Posterior vena cava (tissue), 2 donors: Measurements from ENCODE around the gene PLXDC2. TPM values are rescaled to one million over a fixed set of nuclear protein-coding genes. Genes with fewer than 3 reads are reported as not detected.

Source experiments
- DNase-seq: peaks from one replicate; pipeline ENCODE4 v3.0.0-alpha.2; 2020; ENCODE audit warnings: low spot score
- intact Hi-C, 2 donors: fragments of 100-400 bp; cut with DNase I; formaldehyde crosslinking; loops; one replicate each; pipeline versions ENCODE4 v1.14.1 to v1.14.2; 2022 to 2023
- total RNA-seq, 2 donors: library from RNA; stranded (reverse); fragmentation: NEBNext Ultra II Directional; extraction: Animal tissue kit (Norgen Biotek cat#: 25700); gene quantifications; one replicate each; pipeline ENCODE4 v1.2.1, GENCODE V29; 2021
- donor health status: DM: yes; HTN: yes; CAD: no.
- donor health status: DM: yes; HTN: yes; CAD: no.

Gene PLXDC2
- total RNA-seq, 2 donors from 2014 or later = 79.3 to 101 TPM

DNA sequence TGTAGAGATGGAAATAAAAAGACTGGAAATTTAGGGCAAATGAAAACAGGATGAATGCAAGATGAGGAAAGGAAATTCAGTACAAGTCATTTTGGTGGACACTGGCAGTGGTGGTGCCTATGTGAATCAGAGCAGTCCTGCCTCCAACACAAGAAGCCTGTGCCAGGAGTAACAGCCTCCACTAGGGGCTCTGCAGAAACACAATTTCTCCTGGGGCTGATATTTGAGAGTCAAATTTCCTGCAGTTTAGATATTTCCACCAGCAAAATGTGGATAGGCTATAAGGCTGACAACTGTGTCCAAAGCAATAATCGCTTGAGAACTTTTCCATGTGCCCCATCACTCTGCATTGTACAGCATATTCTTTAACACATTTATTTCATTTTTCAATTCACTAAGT is 4.7 kb upstream of the PLXDC2 start:
- intact Hi-C loops = loop anchor here in 1 of 2 donors (10.0 kb wide), 1 partner anchor 963 kb away; no protein-coding TSS in a partner anchor
- DNase-seq = no peak

- intact Hi-C loops = loop anchor here in 1 of 2 donors (10.0 kb wide), 1 partner anchor 962 kb away; no protein-coding TSS in a partner anchor
- DNase-seq = no peak
Measured at GRCh38 chr10:19812976-19813375, 3.3 kb upstream of the PLXDC2 start.

- intact Hi-C loops = loop anchor here (5.0 to 10.0 kb wide), 2 partner anchors 947 to 960 kb away; no protein-coding TSS in a partner anchor
- peak; percentile 84 for DNase-seq
Measured at GRCh38 chr10:19815036-19815730, 1.0 kb upstream of the PLXDC2 start.

GRCh38 chr10:19815731-19816410 is 361 bp upstream of the PLXDC2 start:
- peak; percentile 95 for DNase-seq
- intact Hi-C loops = loop anchor here (5.0 to 10.0 kb wide), 2 partner anchors 946 to 959 kb away; no protein-coding TSS in a partner anchor

DNA sequence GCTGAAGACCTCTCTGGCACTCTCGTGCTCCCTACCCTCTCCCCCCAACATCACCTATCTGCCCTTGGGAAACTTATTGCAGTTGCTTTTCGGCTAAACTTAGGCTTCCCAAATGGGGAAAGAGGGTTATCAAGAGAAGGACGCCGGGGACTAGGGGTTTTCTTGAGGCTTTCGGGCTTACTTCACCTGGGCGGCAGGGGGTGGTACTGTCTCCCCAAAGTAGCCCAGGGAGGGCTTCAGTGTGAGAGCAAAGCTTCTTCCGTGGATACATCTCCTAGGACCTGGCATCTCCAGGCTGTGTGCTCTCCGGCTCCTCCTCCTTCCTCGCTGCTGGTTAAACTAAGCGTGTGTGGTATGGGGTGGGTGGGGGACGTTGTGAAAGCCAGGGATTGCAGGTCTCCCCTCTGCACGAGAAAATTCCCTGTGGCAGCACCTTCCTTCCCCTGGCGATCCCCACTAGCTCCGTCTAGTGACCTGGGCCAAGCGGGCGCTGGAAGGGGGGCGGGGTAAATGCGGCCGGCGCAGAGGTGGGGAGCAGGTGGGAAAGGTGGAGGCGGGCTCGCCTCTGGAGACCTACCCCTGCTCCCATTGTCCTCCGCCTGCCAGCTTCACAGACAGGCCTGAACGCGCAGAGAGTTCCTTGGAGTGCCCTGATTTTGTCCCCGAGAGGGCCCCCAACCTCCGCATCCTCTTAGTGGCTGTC is 1.1 kb downstream of the PLXDC2 start:
- DNase-seq = no peak
- intact Hi-C loops = loop anchor here (5.0 to 10.0 kb wide), 2 partner anchors 945 to 957 kb away; no protein-coding TSS in a partner anchor

- intact Hi-C loops = loop anchor here (5.0 to 10.0 kb wide), 2 partner anchors 943 to 956 kb away; no protein-coding TSS in a partner anchor
- DNase-seq = no peak
Measured at GRCh38 chr10:19818876-19819275, 2.6 kb downstream of the PLXDC2 start.

- no peak for DNase-seq
- intact Hi-C loops = loop anchor here (5.0 to 10.0 kb wide), 3 partner anchors 105 to 955 kb away; no protein-coding TSS in a partner anchor
Measured at GRCh38 chr10:19819419-19820033, 3.3 kb downstream of the PLXDC2 start.

DNA sequence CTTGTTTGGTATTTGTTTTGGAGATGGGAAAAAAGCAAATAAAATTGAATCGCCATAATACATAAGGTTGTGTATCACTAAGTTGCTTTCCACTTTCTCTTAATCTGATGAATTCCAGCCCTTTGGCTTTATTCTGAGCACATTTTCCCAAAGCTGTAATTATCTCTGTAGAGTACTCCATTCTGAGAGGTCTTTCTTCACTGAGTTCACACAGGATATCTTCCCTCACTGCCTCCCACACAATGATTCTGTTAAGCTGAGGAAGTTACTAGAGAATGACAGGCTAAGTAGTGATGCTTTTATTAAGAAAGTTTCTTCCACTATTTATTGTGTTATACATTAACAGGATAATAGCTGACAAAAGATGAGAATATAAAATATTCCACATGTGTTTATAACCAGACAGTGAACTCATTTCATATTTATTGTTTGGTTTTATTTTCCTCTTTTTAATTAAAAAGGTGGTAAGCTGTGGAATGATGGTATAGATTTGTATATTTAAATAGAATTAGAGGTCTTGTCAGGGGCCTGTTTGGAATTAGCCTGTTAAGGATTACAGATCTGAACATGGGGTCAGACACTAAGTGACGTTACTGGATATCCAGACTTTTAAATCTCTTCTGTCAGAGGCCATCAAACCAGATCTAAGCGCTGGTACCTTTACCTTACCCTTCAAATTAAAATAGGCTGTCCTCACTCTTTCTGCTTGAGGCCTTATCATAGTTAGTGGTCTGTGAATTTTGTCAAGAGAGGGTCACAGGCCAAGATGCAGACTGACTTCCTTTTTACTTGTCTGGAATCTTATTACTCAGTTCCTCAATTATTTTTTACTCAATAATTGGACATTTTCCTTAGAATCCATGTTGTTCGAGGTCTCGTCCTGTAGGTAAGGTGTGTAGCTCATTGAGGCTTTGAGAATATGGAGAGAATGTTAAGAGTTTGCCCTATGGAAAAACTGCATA is 8.4 kb downstream of the PLXDC2 start:
- intact Hi-C loops = loop anchor here in 1 of 2 donors (10.0 kb wide), 1 partner anchor 100 kb away; no protein-coding TSS in a partner anchor
- no peak for DNase-seq

GRCh38 chr10:19825700-19826099 is 9.5 kb downstream of the PLXDC2 start:
- intact Hi-C loops = loop anchor here in 1 of 2 donors (10.0 kb wide), 1 partner anchor 99 kb away; no protein-coding TSS in a partner anchor
- DNase-seq = no peak

- no peak for DNase-seq
- intact Hi-C loops = loop anchor here in 1 of 2 donors (10.0 kb wide), 1 partner anchor 98 kb away; no protein-coding TSS in a partner anchor
Measured at GRCh38 chr10:19826712-19827111, 10.5 kb downstream of the PLXDC2 start.

DNA sequence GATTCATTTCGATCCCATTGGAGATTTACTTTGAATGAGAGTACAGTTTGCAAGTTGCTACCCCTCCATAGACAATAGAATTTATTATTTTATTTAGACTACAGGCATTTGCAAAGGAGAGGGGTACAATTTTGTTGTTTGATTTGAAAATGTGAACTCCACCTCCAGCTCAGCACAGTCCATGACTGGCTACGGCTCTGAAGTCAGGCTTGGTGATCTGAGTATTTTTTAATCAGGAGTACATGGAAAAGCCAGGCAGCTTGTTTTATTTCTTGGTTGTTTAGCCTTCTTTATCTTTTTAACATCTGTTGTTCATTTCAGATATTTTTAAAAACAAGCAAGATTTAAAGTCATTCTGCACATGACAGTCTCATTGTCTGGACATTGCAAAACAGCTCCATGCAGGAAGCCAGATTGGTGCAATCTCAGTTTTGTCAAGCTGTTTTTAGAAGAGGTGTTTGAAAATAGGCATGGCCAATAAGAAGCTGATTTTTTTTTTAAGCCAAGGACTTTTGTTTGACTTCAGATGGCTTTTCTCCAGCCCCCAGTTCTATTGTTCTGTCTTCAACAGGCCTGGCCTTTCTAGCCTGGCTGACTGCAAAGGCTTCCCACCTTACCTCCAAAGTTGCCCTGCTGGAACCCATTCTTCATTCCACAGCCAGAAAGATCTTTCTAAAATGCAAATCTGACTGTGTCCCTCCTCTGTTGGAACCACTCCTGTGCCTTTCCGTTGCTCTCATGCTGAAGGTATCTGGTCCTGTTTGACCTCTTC is 12.2 kb downstream of the PLXDC2 start:
- intact Hi-C loops = loop anchor here in 1 of 2 donors (10.0 kb wide), 1 partner anchor 96 kb away; no protein-coding TSS in a partner anchor
- DNase-seq = no peak

- no peak for DNase-seq
Measured at GRCh38 chr10:19832699-19833098, 16.5 kb downstream of the PLXDC2 start.

GRCh38 chr10:19833170-19833824 is 17.1 kb downstream of the PLXDC2 start:
- intact Hi-C loops = loop anchor here in 1 of 2 donors (10.0 kb wide), 1 partner anchor 272 kb away; no protein-coding TSS in a partner anchor
- DNase-seq = no peak

More at GRCh38 chr10:19832699-19833098, 16.5 kb downstream of the PLXDC2 start:
- intact Hi-C loops = loop anchor here in 1 of 2 donors (10.0 kb wide), 1 partner anchor 272 kb away; no protein-coding TSS in a partner anchor

GRCh38 chr10:19835952-19836351 is 19.7 kb downstream of the PLXDC2 start:
- no peak for DNase-seq
- intact Hi-C loops = loop anchor here in 1 of 2 donors (10.0 kb wide), 1 partner anchor 269 kb away; no protein-coding TSS in a partner anchor

- DNase-seq = no peak
- intact Hi-C loops = loop anchor here in 1 of 2 donors (10.0 kb wide), 1 partner anchor 266 kb away; no protein-coding TSS in a partner anchor
Measured at GRCh38 chr10:19839090-19839489, 22.9 kb downstream of the PLXDC2 start.

DNA sequence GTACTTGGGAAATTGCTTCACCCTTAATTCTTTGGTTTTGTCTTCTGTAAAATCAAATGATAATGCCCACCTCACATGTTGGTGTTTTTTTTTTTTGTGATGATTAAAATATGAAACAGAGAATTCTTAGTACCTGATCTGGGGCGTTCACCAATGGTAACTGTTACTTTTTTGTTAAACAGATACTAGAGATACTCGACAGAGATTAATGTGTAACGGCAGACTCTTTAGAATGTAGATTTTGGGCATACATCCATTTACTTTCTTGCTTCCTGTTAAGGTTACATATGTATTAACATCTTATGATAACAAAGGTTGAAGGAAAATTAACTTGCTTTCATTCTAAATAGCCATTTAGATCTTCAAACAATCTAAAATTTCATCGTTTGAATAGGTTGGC is 23.3 kb downstream of the PLXDC2 start:
- no peak for DNase-seq
- intact Hi-C loops = loop anchor here in 1 of 2 donors (10.0 kb wide), 1 partner anchor 265 kb away; no protein-coding TSS in a partner anchor
